ENCODE data around the gene GKN2.
"Not testable (repeated sequence)": the region's sequence is repeated elsewhere in the genome, so short reads cannot be mapped to it uniquely, and the experiment has no call there.

Gene GKN2

GRCh38 chr2:68917034-68917718 is 35.5 kb downstream of the GKN2 start:
- DNase-seq: no peak

GRCh38 chr2:68916226-68916625 is 36.5 kb downstream of the GKN2 start:
- DNase-seq: no peak

GRCh38 chr2:68915393-68915792 is 37.3 kb downstream of the GKN2 start:
- DNase-seq: no peak

GRCh38 chr2:68913359-68913758 is 39.3 kb downstream of the GKN2 start:
- no peak for DNase-seq

GRCh38 chr2:68912732-68913131 is 40.0 kb downstream of the GKN2 start:
- DNase-seq: no peak

- no peak for DNase-seq
These were observed 40.6 kb downstream of the GKN2 start for GRCh38 chr2:68912111-68912510.

- no peak for DNase-seq
These were observed 41.0 kb downstream of the GKN2 start for GRCh38 chr2:68911709-68912108.

GRCh38 chr2:68911246-68911645 is 41.4 kb downstream of the GKN2 start:
- no peak for DNase-seq

GRCh38 chr2:68909793-68910674 is 42.7 kb downstream of the GKN2 start:
- DNase-seq: peak; percentile 29

GRCh38 chr2:68908392-68908970 is 44.2 kb downstream of the GKN2 start:
- DNase-seq: peak; percentile 4

GRCh38 chr2:68907920-68908253 is 44.8 kb downstream of the GKN2 start:
- no peak for DNase-seq

GRCh38 chr2:68907232-68907919 is 45.3 kb downstream of the GKN2 start:
- DNase-seq: no peak

GRCh38 chr2:68906716-68907115 is 46.0 kb downstream of the GKN2 start:
- DNase-seq: no peak

- DNase-seq: no peak
These were observed 47.6 kb downstream of the GKN2 start for GRCh38 chr2:68905116-68905515.

GRCh38 chr2:68901561-68901960 is 51.1 kb downstream of the GKN2 start:
- DNase-seq: no peak

GRCh38 chr2:68901199-68901514 is 51.5 kb downstream of the GKN2 start:
- no peak for DNase-seq

GRCh38 chr2:68900496-68901198 is 52.0 kb downstream of the GKN2 start:
- DNase-seq: no peak

- DNase-seq: not testable (repeated sequence)
These were observed 56.7 kb downstream of the GKN2 start for GRCh38 chr2:68895981-68896380.
